ENCODE data around the gene GLO1. TPM values are rescaled to one million over a fixed set of nuclear protein-coding genes. Genes with fewer than 3 reads are reported as not detected.

The GLO1 gene
- total and polyA plus RNA-seq, 9 of the 15 experiments (the other 6 are each of a cell fraction or from before 2014, with no cell fraction given): 155 to 331 (median 203) TPM

GRCh38 chr6:38631186-38631783, 71.7 kb downstream of the GLO1 start (continued):
- no peak for TF ChIP-seq GTF3C2 (IDR thresholded peaks at IDR 0.05; ENCODE audit: borderline replicate concordance, extremely low read depth, insufficient read length)
- TF ChIP-seq KLF1 (tag; IDR thresholded peaks at IDR 0.05): no peak
- TF ChIP-seq E2F4 (CRISPR knock-in tag; IDR thresholded peaks at IDR 0.05; ENCODE audit: low read depth): no peak
- TF ChIP-seq HDGF (IDR thresholded peaks at IDR 0.05): no peak
- no peak for TF ChIP-seq NR2C2 (CRISPR knock-in tag; IDR thresholded peaks at IDR 0.05)
- 0 out of 2 replicates have a peak, but pooled peaks have one; percentile 30 for TF ChIP-seq NR2C2 (tag; IDR thresholded peaks at IDR 0.05)
- no peak for TF ChIP-seq CLOCK (CRISPR knock-in tag; IDR thresholded peaks at IDR 0.05; ENCODE audit: borderline replicate concordance)
- TF ChIP-seq SMARCA4 (IDR thresholded peaks at IDR 0.05): no peak
- no peak for TF ChIP-seq KDM2B (CRISPR knock-in tag; IDR thresholded peaks at IDR 0.05)
- TF ChIP-seq RREB1 (CRISPR knock-in tag; IDR thresholded peaks at IDR 0.05): no peak
- no peak for TF ChIP-seq CBFA2T2 (conservative IDR thresholded peaks at IDR 0.05)
- TF ChIP-seq ATF4 (CRISPR knock-in tag; IDR thresholded peaks at IDR 0.05): peak; percentile 69
- TF ChIP-seq SRF (CRISPR knock-in tag; IDR thresholded peaks at IDR 0.05): no peak
- peak; percentile 2 for TF ChIP-seq MEIS2 (IDR thresholded peaks at IDR 0.05; ENCODE audit: partially characterized antibody)
- TF ChIP-seq TARDBP (IDR thresholded peaks at IDR 0.05): no peak
